HG03064 (cell line): ENCODE measurements around the gene MEF2C.

Source experiments
- ATAC-seq: cut with Tn5 transposase; IDR thresholded peaks from one replicate; pipeline ENCODE4 v1.9.1; 2021; ENCODE audit warnings: low read depth; ENCODE audit not compliant: unreplicated experiment

MEF2C gene

DNA sequence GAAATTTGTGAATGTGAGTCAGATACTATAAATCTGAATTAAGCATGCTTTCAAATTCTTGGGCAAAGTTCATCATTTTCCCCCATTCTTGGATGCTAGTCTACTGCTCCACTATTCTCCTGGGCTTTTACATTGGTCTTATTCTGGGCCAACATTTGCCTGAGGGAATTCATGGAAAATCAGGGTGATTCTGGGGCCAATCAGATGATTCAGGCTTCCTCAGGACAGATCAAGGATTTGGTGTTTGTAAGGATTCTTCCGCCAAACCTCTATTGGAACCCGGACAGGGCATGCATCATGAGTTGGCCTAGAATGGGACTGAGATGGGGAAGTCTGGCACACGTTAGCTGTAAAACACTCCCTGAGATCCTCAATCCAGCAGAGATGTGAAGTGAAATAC lies 113.8 kb downstream of the MEF2C start:
- no peak for ATAC-seq

DNA sequence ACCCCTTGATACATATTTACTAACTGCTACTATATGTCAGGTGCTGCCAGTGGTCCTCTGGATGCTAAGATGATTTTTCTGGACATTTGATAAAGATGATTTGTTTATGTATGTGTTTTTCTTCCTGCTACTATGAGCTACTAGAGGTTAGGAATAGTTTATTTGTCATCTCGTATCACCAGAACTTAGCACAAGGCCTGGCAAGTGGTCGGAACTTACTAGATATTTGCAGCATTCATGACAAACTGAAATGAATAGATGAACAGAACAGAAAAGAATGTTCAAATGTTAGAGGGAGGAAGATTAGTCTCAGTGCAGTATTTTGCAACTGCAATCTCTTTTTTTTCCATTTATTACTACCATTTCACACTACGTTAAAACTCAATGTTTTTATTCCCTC lies 114.6 kb downstream of the MEF2C start:
- no peak for ATAC-seq

DNA sequence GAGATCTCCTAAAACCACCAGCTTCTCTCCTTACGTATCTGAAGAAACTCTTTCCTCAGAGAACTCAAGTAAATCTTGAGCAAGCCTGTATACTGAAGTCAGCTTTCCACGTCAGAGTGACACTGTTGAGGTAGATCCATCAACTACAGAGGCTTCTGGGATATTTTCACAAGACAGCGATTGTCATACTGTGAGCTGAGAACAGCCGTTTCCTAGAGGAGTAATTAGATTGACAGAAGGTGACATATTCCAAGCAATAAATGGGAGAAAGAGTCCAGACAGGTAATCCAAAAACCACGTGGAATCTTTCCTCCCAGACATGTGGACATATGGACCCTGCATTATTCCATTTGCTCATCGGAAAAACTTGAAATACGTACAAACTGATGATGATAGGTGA lies 117.2 kb downstream of the MEF2C start:
- no peak for ATAC-seq

DNA sequence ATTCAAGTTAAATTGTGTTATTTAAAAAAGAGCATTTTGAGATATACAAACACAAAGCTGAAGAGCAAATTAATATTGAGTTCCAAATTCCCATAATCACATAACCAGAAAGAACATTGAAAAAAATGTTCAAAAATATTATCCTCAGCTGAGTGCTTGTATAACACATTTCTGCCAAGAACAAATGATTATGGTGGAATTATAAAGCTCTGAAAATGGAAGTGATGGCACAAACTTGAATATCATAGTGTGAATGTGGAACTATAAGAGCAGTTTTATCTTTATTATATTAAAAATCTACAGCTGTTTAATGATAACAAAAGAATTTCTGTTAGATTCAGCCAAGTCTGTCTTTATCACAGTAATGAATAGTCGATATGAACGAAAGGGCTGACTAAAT lies 117.8 kb downstream of the MEF2C start:
- no peak for ATAC-seq

DNA sequence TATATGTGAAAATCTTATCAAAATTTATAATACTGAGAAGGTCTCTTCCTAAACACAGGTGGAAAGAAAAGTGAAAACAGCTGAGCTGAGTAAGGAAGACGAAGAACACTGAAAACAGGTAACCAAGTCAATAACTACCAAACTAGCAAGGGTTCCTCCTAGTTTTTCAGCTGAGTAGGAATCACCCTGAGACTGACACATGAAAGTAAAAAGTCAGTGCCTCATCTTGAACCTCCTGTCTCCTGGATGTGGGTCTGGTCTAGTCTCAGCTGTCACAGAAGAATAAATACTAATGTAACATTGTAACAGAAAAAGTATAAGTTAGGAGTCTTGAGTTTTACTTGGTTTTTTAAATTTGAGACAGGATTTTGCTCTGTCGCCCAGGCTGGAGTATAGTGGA lies 121.0 kb downstream of the MEF2C start:
- ATAC-seq: no peak

DNA sequence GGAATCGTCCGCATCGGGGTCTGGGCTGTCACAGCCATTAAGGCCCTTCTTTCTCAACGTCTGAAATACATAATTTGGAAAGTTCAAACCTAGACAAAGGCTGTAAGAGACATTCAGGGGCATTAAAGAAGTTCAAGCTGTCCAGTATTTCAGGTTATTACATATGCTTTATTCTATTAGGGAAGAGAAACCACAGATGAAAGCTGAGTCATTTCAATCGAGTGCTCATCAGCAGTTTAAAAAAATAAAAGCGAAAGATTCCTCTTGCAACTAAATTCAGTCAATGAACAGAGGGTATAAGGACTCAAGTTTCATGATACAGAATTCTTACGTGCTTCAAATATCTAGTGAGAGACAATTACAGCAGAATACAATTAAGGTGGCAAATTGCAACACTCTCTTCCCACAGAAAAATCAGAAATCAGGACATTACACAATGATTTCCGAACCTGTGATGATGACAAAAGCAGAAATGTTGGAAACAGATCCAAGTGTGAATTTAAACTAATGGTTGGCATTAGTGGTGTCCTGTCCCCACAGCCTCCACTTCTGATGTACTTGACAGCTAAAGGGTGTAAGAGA lies 121.6 kb downstream of the MEF2C start:
- ATAC-seq: peak; percentile 48

DNA sequence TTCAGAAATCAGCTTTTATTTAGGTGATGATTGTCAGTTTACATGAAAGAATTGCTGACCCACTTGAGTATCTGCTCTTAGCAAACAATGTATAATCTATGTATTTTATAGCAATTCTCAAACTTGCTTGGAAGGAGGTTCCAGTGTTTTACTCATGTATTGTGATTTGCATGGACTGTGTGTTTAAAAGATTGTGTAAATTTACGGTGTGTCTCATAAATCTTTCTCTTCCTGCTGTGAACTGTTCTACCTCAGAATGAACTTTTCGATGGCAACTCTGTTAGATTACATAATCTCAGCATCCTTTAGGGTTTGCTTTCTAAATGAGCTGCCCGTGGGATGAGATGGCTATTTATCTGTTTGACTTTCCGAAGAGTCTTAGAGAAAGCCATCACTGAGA lies 122.5 kb downstream of the MEF2C start:
- no peak for ATAC-seq

DNA sequence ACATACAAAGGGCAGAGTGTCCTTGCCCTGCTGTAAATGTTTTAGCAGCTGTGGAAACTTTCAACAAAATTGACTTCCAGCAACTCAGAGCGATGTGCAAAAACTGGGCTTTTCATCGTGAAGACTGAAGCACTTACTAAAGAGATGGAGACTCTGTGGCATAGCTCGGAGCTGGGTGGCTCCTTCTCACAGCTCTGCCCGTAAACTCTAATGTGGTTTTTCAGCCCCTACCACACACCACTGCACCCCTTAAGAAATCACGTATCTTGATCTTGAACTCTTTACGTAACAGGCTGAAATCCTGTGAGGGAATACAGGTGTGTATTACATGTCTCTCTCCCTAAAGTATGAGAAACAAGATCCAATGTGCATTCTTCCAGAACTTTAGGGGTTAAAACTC lies 124.4 kb downstream of the MEF2C start:
- ATAC-seq: no peak

DNA sequence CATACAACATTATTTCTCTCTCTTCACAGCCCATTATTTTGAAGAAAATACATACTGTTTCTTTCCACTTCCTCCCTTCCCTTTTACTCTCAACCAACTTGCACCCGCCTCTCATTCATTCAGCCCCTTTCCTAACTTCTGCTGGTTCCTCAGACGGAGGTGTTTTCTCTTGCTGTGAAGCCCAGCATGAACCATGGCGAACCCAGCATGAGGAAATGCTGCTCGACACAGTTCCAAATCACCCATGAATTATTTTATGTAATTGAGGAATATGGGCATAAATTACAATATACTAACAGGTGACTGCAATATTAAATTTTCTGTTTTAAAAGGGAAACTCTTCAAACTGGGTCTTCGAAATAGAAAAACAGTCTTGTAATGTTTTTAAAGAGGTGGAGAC lies 124.8 kb downstream of the MEF2C start:
- ATAC-seq: no peak

DNA sequence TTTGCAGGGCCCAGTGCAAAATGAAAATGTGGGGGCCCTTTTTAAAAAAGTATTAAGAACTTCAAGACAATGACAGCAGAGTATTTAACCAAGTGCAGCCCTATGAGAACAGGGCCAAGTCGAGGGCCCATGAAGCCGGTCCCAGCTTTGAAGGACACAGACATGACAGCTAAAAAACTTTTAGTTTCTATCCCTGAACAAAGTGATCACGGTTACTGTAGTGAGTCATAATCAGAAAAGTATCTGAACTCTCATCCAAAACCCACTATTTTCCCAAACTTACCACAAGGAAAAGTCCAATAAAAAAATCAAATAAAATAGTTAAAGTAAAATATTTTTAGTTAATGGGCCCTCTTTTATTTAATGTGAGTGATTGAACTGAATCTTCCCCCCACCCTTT lies 126.0 kb downstream of the MEF2C start:
- peak; percentile 68 for ATAC-seq

DNA sequence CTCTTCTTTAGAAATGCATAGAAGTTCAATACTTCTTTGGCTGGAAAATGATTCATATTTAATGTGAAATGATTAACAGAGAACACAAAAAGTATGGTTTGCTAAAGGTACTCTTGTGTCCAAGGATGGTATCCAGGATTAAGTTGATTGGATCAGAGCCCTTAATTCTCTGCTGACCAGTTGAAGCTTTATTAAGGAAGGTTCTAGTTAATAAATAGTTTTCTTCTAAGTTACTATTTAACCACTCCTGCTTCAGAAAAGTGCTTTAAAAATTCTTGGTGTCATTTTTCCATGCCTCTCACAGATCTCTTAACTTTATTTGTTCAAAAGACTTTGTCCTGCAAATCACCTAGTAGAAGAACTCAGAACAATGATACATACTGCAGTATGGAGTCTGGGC lies 134.3 kb downstream of the MEF2C start:
- ATAC-seq: no peak

DNA sequence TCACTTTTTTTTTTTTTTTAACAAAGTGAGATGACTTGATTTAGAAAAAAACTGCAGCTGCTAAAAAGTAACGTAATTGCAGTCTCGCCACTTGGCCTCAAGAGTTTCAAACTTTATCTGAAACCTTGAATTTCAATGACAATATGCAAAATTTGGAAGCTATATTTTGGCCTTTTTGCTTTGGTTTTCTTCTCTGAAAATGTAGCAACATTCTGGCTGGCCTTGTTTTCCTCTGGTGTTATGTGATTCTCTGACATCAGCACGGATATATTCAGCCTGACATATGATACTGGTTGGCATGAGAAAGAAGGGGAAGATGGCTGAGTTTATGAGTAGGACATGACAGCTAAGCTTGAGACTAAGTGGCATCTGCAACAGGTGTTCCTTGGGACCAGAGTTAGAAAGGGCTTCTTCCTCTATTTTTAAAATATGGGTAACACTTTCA lies 136.5 kb downstream of the MEF2C start:
- peak; percentile 74 for ATAC-seq

DNA sequence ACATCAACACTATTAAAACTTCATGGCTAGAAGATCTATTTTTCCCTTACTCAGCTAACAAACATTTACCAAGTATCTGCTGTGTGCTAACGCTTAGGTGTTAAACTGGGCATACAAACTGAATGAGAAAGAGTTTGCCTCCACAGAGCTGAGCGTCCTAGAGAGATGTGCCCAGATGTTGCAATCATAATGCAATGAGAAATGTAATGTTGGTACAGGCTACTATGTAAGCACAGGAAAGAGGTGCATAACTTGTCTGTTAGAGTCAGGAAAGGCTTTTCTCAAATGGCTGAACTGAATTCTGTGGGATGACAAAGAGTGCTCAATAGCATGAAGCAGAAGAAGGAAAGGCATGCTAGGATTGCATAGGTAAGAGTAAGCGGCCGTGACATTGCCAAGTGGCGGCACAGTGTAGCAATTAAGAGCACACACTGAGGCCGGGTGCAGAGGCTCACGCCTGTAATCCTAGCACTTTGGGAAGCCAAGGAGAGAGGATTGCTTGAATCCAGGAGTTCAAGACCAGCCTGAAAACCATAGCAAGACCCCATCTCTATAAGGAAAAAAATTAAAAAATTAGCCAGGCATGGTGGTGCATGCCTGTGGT lies 137.8 kb downstream of the MEF2C start:
- ATAC-seq: no peak

DNA sequence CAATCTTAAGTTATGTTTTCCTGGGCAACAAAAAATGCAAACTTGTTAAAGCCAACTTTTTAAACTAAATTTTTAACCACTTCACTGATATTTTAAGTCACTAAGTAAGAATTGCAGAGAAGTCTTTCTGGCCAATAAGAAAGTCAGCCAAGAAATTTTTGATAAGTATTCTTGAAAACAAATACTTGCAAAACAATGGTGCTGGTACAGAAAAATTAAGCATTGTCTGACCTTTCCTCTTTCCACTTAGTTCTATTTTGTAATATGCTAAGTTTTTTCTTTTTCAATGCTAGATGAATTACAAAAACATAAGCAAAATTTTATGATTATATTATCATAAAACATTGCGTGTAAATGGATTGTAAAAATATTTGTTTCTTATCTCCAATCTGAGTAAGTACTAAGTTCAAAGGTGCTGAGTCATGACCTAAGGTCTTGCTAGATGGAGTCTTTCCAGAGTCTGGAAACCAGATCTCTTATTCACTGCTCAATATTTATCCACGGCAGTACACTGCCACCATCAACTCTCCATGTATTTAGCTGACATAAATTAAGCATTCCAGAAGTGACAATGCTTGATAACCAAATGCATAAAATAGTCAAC lies 139.7 kb downstream of the MEF2C start:
- ATAC-seq: no peak

DNA sequence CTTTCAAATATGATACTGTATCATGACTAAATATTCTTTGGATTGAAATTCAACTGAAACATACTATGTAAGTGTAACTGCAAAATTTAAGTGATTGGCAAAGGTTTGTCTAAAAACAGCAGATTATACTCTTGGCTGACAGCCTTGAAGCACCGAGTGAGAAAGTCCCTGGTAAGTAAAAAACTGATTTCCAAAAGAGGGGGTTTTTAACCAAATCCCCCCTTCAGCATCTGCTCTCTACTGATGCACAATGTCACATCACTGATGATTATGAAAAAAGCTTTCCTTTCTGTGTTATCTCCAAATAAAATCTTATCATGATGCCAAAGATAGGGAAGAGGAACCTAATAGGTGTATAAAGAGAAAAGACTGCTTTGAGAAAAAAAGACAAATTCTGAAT lies 141.0 kb downstream of the MEF2C start:
- no peak for ATAC-seq

DNA sequence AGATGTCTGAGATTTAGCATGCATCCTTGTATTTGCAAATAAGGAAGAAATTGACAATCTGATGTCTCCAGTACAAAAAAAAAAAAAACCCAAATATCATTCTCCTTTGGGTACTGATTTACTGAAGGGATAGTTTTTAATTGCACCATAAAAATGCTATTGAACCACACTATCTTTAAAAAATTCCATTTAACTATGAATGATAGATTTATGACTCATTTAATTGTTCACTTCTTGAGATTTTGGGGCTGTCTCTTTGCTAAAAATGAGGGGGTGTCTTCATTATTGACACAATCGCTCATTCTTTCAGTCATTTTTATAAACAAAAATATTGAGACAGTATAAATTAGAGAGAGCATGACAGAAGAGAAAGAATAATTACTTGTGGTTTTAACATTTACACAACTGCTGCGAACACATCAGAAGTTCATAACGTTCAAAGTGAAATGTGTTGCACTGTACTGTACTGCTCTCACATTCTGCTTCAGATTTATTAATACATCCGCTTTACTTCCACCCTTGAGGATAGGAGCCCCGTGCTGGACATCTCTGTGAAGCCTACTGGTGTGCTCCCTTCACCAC lies 142.3 kb downstream of the MEF2C start:
- ATAC-seq: no peak

DNA sequence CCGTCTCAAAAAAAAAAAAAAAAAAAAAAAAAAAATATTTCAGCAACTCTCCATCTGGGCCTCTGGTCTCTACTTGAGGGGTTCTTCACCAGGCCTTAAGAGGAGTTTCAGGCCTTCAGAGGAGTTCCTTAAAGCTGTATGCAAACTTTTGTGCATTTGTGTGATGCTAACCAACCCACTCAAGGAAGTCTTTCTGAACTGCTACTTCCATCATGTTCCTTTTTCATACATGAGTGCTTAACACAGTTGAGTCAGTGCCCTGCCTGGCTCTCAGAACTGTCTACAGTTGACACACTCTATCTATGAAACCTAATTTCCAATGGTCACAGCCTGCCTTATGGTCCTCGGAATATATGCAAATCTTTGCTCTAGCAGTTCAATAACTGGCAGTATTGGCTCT lies 146.5 kb downstream of the MEF2C start:
- ATAC-seq: no peak

DNA sequence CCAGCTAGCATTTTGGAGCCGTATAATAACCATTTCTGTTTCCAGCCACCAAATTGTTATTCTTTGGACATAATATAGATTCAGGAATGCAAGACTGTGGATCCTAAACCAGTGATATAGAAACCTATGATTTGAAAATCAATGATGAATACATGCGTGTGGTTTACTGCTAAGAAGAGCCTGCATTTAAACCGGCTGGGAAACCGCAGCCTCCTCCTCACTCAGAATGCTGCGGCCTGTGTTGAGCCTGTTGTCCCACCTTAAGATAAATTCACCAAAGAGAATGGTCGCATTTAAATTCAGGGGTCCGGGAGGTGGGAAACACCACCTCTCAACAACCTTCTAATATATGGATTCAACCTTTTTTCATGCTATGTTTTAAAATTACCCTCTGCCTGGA lies 148.0 kb downstream of the MEF2C start:
- ATAC-seq: no peak

DNA sequence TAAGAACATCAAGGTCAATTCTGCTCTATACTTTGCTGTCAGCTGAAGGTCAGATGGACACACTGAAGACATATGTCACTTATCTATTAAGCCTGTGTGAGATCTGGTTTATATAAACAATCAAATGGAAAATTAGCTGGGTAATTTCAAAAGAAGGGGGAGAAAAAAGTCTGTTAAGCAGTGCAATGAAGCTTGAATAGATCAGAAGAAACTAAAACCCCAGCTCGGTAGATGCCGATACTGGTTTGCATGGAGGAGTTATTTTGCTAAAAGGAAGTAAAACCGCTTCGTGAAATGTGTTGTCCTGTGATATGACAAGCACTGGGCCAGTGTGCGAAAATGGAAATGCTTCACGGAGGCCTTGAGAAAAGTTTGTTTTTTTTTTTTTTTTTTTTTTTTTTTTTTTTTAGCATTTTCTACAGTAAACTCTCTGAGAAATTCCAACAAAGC lies 148.8 kb downstream of the MEF2C start:
- ATAC-seq: peak; percentile 45

DNA sequence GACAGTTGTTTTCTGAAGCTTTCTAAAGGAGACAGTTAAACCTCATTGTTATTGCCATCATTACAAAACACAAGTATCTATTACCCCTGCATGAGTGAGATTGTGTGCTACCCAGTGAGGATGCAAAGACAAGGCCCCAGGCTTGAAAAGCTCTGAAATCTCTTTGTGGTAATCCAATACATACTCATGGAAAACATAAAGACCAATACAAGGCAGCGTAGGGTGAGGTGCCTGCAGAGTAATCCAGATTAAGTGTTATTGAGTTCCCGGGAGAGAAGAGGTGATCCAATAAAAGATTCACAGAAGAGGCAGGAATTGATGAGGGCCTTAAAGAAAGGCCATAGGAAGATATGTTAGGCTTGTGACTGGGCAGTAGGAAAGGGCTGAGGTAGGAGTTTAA lies 150.1 kb downstream of the MEF2C start:
- no peak for ATAC-seq

DNA sequence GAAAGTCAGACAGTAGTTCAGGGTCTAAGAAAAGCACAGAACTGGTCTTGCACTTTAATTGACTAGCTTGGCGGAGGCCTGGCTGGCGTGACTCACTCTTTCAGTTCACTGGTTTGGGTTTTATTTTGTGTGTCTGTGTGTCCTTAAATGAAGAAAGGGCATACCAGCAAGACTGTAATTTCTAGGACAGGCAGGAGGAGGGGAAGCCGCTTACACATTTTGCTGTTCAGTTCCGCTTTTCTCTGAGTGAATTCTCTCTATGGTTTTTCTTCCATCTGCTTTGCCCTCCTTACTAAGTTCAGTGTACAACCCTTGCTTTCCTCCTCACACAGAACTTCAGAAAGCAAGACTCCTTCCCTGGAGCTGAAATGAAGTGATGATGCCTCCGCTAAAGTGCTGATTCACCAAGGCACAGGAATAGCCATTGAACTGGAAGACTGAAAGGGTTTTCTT lies 150.8 kb downstream of the MEF2C start:
- peak; percentile 53 for ATAC-seq

DNA sequence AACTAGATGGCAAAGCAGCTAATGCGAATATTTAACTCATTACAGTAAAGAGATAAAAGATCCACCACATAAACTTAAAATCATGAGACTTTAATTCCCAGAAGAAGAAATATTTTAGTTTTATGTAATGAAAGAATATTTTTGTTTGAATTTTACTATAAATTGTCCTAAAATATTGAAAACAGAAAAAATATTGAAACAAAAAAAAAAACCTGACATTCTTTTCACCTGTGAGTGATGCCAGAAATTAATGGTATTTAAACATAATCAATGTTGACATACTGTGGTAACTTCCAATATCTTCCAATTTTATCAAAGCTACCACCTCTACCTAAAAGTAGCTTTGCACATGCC lies 153.2 kb downstream of the MEF2C start:
- no peak for ATAC-seq
